NCI-H1105 (cell line): ENCODE results near the gene B3GNT4.
"Not testable (repeated sequence)": the region's sequence is repeated elsewhere in the genome, so short reads cannot be mapped to it uniquely, and the experiment has no call there.

Experiments used
- DNase-seq: peaks from one replicate; lab custom pipeline; 2025; lab: John Stamatoyannopoulos, UW

Gene B3GNT4

GRCh38 chr12:122216445-122216844 is 12.9 kb downstream of the B3GNT4 start:
- DNase-seq = no peak

DNA sequence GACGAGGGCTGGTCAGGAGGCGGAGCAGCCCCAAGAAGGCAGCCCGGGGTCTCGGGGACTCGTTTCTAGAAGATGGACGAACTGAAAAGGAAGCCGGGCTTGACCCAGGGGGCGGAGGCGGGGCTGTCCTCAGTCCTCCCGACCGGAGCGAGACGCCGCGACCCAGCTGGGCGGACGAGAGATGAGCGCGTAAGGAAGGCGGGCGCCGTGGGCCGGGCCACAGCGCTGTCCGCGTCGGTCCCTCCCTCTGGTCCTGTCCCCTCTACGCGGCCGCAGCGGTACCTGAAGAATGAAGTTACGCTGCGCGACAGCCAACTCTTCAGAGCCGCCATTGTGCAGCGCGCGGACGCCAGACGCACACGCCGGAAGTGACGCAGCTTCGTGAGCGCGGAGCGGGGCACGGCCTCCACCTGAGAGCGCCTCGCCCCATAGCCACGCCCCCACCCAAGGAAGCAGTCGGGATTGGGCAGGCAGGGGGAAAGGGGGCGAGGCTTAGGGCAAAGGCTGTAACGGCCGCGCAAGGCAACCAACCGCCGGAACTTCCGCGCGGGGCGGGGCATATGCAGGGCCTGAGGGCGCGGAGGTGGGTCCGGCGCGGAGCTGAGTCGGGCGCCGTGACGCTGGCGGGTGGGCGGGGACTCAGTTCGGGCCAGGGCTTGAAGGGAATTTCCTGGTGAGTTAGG is 22.3 kb downstream of the B3GNT4 start, which contains the start of gene DIABLO:
Gene DIABLO (minus strand): TSS at position 370 of the 683 bp plus-strand sequence. CDS start 38 bp downstream, at position 332.
- peak; percentile 100 for DNase-seq

DNA sequence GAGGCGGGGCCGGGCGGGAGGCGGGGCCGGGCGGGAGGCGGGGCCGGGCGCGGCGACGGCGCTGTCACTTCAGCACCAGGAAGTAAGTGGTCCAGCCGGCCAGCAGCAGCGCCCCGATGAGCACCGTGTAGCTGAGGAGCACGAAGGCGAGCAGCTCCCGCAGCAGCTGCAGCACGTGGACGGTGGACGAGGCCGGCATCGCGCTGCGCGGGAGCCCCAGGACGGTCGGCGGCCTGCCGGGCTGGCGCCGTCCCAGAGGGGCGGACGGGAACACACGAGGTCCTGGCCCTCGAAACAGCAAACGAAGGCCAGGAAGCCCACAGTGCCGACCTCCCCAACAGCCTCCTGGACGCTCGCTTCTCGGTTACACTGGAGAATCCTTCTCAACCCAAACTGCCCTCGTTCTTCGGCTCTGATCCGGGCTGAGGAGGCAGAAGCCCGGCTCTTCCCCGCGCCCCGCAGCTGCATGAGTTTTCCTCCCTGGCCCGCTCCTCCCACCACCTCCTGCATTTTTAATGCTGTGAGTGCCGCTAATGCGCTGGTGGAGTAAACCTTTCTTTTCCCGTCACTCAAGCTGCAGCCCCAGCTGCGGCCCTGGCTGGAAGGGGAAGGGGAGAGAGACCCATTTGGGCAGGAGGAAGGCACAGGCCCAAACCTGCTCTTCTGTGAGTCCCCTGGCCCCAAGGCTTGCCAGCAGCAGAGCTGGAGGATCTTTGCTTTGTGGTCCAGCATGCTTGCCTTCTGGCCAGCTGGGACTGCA is 23.0 kb downstream of the B3GNT4 start:
- DNase-seq = no peak

GRCh38 chr12:122227341-122227740 is 23.8 kb downstream of the B3GNT4 start:
- peak; percentile 53 for DNase-seq

DNA sequence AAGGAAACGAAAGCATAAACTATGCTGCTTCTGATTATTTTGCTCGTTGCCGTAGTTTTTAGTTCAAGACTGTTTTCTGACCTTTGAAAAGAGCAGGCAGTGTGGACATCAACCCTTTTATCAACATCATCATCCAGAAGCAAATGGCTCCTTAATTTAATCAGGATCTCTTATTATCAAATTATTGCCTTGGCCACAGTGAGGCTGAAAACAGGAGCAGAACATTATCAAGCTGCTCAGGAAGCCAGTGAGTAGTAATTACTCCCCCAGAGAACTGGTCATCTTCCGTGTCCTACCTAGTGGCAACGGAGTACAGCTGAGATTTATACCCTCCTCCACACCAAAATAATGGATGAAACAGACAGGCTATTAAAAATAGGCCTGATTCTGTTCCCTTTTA is 24.6 kb downstream of the B3GNT4 start:
- DNase-seq = no peak

- no peak for DNase-seq
Observed at GRCh38 chr12:122230798-122231197, 27.3 kb downstream of the B3GNT4 start.

- no peak for DNase-seq
Observed at GRCh38 chr12:122232691-122233090, 29.2 kb downstream of the B3GNT4 start.

DNA sequence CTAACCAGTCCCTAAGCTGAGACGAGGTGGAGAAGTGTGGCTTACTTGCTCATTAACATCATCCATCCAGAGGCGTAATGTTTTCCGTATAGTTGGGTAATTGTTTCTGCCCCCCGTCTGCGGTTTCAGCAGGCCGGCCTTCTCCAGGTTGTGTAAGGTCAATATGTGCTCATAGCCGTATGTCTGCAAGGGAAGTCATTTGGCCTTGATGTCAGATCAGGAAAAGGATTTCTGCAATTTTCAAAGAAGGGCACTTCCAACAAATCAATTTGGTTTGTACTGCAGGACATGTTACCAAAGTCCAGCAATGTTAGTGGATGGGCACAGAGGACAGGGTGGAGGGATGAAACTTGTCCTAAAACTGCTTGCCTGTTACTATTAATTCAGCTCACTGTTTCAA is 32.2 kb downstream of the B3GNT4 start:
- DNase-seq = no peak

DNA sequence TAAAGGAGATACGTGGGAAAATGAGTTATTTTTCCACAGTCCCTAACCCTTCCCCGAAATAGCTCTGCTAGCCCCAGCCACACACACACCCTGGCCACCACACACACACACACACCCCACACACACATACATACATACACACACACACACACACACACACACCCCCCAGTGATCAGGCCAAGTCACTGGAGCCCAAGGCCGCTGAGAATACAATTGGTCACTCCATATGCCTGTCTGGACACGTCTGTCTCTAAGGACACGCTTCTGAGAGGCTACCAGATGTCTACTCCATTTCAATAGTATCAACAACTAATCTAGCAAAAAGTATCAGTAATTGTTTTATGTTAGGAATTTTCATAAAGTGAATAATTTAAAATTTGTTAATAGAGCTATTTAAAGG is 35.4 kb downstream of the B3GNT4 start:
- DNase-seq = no peak

DNA sequence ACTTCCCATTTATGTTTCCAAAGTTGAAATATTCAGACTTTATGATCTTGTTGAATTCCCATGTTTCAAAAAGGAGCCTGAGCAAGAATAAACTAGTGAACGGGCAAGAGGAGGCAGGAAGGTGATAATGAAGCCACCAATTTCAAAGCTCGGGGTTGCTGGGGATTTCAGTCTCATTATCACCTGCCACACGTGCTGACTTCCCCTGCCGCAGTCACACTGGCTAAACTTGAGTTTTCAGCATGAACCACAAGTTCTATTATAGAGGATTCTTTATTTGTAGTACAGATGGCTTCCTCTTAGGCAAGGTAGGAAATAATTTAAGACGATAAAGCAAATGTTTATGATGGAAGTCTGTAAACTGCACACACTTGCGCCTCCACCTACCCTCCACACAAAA is 40.5 kb downstream of the B3GNT4 start:
- no peak for DNase-seq

- no peak for DNase-seq
Observed at GRCh38 chr12:122244565-122245371, 41.3 kb downstream of the B3GNT4 start.

- no peak for DNase-seq
Observed at GRCh38 chr12:122245553-122245952, 42.0 kb downstream of the B3GNT4 start.

GRCh38 chr12:122250047-122250446 is 46.5 kb downstream of the B3GNT4 start:
- DNase-seq = no peak

- DNase-seq = no peak
Observed at GRCh38 chr12:122250536-122250935, 47.0 kb downstream of the B3GNT4 start.

DNA sequence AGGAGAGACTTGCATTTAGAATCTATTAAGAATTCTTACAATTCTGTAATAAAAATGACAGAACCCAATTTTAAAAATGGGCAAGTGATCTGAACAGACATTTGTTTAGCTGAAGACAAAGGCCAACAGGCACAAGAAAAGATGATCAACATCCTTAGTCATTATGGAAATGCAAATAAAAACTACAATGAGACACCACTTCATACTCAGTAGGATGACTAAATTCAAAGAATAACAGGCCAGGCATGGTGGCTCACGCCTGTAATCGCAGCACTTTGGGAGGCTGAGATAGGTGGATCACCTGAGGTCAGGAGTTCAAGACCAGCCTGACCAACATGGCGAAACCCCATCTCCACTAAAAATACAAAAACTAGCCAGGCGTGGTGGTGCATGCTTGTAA is 55.0 kb downstream of the B3GNT4 start:
- DNase-seq = not testable (repeated sequence)
